Thymus (tissue), 11 donors: ENCODE results near the gene SPHK2. TPM values are rescaled to one million over a fixed set of nuclear protein-coding genes. Genes with fewer than 3 reads are reported as not detected.
"Not testable (repeated sequence)": the region's sequence is repeated elsewhere in the genome, so short reads cannot be mapped to it uniquely, and the experiment has no call there.

Experiments
- DNase-seq, 9 donors: peaks; one replicate each; pipeline ENCODE4 v3.0.0-alpha.2; 2013; ENCODE audit warnings: low spot score in 9 of 9, low read depth in 6 of 9, missing footprints in 1 of 9
- H3K27ac ChIP-seq, 2 donors: one replicate each; pipeline ENCODE4 v1.5.1; 2013; ENCODE audit warnings: control low read depth in 1 of 2, low read depth in 1 of 2, low read length in 1 of 2, mild to moderate bottlenecking in 1 of 2, moderate library complexity in 1 of 2
- H3K27me3 ChIP-seq, 2 donors: one replicate each; pipeline ENCODE4 v1.5.1; 2013; ENCODE audit warnings: low read length in 1 of 2; ENCODE audit not compliant: control insufficient read depth in 2 of 2, insufficient read depth in 1 of 2
- H3K36me3 ChIP-seq, 2 donors: one replicate each; pipeline ENCODE4 v1.5.1; 2013; ENCODE audit warnings: low read length in 1 of 2, mild to moderate bottlenecking in 1 of 2, moderate library complexity in 1 of 2; ENCODE audit not compliant: control insufficient read depth in 2 of 2, insufficient read depth in 2 of 2
- H3K4me1 ChIP-seq, 2 donors: one replicate each; pipeline ENCODE4 v1.5.1; 2013; ENCODE audit warnings: low read length in 2 of 2; ENCODE audit not compliant: control insufficient read depth in 2 of 2, insufficient read depth in 2 of 2
- H3K4me3 ChIP-seq, 2 donors: one replicate each; pipeline ENCODE4 v1.5.1; 2013; ENCODE audit warnings: low read length in 2 of 2, control low read depth in 1 of 2, mild to moderate bottlenecking in 1 of 2
- H3K9me3 ChIP-seq, 2 donors: one replicate each; pipeline ENCODE4 v1.5.1; 2013; ENCODE audit warnings: low read length in 1 of 2, mild to moderate bottlenecking in 1 of 2; ENCODE audit not compliant: control insufficient read depth in 2 of 2, insufficient read depth in 1 of 2
- WGBS: extraction: QIAGEN DNeasy Blood & Tissue Kit; methylation state at CpG from one replicate; pipeline ENCODE4 v1.1.7; 2013; 5-methylcytosine and 5-hydroxymethylcytosine counted together
- polyA plus RNA-seq: library from polyadenylated mRNA; stranded (reverse); fragments of 200-250 nt; gene quantifications from one replicate; pipeline ENCODE4 v1.2.3, GENCODE V29; 2013
- total RNA-seq: library from RNA; stranded (reverse); fragments of 120-200 nt; gene quantifications from one replicate; pipeline ENCODE4 v1.2.4, GENCODE V29; 2013
- donor health status: healthy.

The SPHK2 gene
- total and polyA plus RNA-seq, 2 donors, result 4.6 to 13.4 TPM

DNA sequence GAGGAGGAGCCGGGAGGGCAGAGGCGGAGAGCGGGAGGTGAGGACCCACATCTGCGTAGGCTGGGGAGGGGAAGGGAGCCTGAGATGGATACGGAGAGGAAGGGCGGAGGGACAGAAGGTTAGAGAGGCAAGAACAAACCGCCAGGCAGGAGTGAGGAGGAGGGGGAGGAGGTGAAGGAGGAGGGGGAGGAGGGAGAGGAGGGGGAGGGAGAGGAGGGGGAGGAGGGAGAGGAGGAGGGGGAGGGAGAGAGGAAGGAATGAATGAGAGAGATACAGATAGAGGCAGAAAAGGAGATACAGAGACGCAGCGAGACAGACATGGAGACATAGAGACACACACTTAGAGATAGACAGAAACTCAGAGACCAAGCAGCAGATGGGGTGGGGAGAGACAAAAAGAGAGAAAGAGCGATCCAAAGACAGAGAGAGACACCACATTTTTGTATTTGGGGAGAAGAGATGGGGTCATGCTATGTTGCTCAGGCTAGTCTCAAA lies 27.5 kb downstream of the SPHK2 start:
- DNase-seq, result peak in 1 of 9 donors; percentile 43
- Histone ChIP-seq H3K4me1 (peaks cover 24 to 54% of the 10 kb centered on the region in 2 donors), H3K27me3 (peaks cover 0 to 11% of the 10 kb centered on the region in 2 donors), H3K9me3 (no peaks in the 10 kb centered on the region), H3K36me3 (no peaks in the 10 kb centered on the region), H3K4me3 (peak overlapping the region; percentile 55 to 65), H3K27ac (peak overlapping the region; percentile 76 to 90)
- WGBS, result 14% methylated on average over 7 of the region's 10 CpGs

- H3K36me3 ChIP-seq, result no peaks in the 10 kb centered on the region
- peaks cover 25 to 57% of the 10 kb centered on the region in 2 donors for H3K4me1 ChIP-seq
- H3K27ac ChIP-seq, result peak overlapping the region; percentile 18 to 44
- H3K9me3 ChIP-seq, result no peaks in the 10 kb centered on the region
- peaks cover 0 to 11% of the 10 kb centered on the region in 2 donors for H3K27me3 ChIP-seq
- no peak for DNase-seq
- H3K4me3 ChIP-seq, result no peak overlapping the region
- 72% methylated on average over 2 of the region's 2 CpGs for WGBS
These were observed 28.8 kb downstream of the SPHK2 start for GRCh38 chr19:48648134-48648533.

DNA sequence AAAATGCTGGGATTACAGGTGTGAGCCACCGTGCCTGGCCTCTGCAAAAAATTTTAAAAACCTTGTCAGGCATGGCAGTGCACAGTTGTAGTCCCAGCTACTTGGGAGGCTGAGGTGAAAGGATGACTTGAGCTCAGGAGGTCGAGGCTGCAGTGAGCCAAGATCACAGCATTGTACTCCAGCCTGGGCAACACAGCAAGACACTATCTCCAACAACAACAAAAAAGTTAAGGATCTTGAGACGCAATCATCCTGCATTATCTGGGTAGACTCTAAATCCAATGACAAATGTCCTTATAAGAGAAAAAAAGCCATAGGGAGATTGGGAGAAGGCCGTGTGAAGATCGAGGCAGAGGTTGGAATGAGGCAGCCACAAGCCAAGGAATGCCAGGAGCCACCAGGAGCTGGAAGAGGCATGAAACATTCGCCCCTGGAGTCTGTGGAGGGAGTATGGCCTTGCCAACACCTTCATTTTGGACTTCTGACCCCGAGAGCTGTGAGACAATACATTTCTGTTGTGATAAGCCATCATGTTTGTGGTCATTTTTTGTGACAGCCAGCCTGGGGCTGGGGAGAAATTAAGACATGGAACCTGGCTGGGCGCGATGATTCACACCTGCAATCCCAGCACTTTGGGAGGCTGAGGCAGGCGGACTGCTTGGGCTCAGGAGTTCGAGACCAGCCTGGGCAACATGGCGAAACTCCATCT lies 31.8 kb downstream of the SPHK2 start:
- WGBS, result 98% methylated on average over 12 of the region's 12 CpGs
- H3K27me3 ChIP-seq, result peaks cover 0 to under 1% of the 10 kb centered on the region in 2 donors
- no peak for DNase-seq

DNA sequence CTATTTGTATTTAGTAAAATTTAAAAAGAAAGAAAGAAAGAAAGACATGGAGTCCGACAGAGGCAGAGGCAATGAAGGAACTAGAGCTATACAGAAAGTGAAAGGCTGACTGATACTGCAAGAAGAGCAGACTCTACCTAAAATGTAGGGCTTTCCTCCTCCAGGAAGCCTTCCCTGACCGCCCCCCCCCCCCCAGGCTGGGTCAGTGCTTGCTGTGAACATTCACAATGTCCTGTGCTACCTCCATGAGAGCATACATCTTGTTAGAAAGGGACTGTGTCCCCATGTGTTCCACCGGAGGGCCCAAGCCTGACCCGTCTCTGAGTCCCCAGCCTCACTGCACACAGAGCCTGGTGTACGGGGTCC lies 32.4 kb downstream of the SPHK2 start:
- Histone ChIP-seq H3K27me3 (no peaks in the 10 kb centered on the region), H3K4me3 (no peak overlapping the region), H3K27ac (no peak overlapping the region), H3K36me3 (no peaks in the 10 kb centered on the region), H3K4me1 (peaks cover 30 to 43% of the 10 kb centered on the region in 2 donors), H3K9me3 (no peaks in the 10 kb centered on the region)
- no peak for DNase-seq
- WGBS, result 88% methylated on average over 5 of the region's 5 CpGs

More for the DNA sequence above, 31.8 kb downstream of the SPHK2 start:
- H3K27ac ChIP-seq, result no peak overlapping the region
- peaks cover 30 to 45% of the 10 kb centered on the region in 2 donors for H3K4me1 ChIP-seq
- no peaks in the 10 kb centered on the region for H3K36me3 ChIP-seq
- H3K4me3 ChIP-seq, result no peak overlapping the region
- H3K9me3 ChIP-seq, result no peaks in the 10 kb centered on the region

GRCh38 chr19:48654299-48655059 lies 35.2 kb downstream of the SPHK2 start:
- no peaks in the 10 kb centered on the region for H3K36me3 ChIP-seq
- H3K27me3 ChIP-seq, result peaks cover 0 to 6% of the 10 kb centered on the region in 2 donors
- H3K4me1 ChIP-seq, result peaks cover 16% of the 10 kb centered on the region in 2 donors
- peak in 1 of 9 donors; percentile 50 for DNase-seq
- WGBS, result 19% methylated on average over 11 of the region's 11 CpGs
- no peaks in the 10 kb centered on the region for H3K9me3 ChIP-seq
- H3K27ac ChIP-seq, result peak overlapping the region; percentile 21 to 68
- no peak overlapping the region for H3K4me3 ChIP-seq

GRCh38 chr19:48656840-48657474 lies 37.7 kb downstream of the SPHK2 start:
- Histone ChIP-seq H3K27me3 (peaks cover 0 to 6% of the 10 kb centered on the region in 2 donors), H3K27ac (no peak overlapping the region), H3K4me1 (peaks cover 22 to 24% of the 10 kb centered on the region in 2 donors), H3K9me3 (peaks cover 0 to 6% of the 10 kb centered on the region in 2 donors), H3K4me3 (no peak overlapping the region), H3K36me3 (no peaks in the 10 kb centered on the region)
- 84% methylated on average over 16 of the region's 16 CpGs for WGBS
- DNase-seq, result no peak

DNA sequence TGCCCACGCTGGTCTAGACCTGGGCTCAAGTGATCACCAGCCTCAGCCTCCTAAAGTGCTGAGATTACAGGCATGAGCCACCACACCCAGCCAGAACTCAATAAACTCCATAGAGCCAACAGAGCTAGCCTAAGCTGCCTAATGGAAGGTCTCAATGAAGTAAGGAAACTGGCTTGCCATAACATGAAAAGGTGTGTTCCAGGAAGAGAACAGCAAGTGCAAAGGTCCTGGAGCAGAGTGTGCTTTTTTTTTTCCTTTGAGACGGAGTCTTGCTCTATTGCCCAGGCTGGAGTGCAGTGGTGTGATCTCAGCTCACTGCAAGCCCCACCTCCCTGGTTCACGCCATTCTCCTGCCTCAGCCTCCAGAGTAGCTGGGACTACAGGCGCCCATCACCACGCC lies 38.5 kb downstream of the SPHK2 start:
- WGBS, result 96% methylated on average over 5 of the region's 5 CpGs
- not testable (repeated sequence) for DNase-seq, H3K27me3 ChIP-seq, H3K4me3 ChIP-seq, H3K27ac ChIP-seq, H3K36me3 ChIP-seq, H3K9me3 ChIP-seq
- H3K4me1 ChIP-seq, result peaks cover 22 to 24% of the 10 kb centered on the region in 2 donors

GRCh38 chr19:48658483-48658882 lies 39.2 kb downstream of the SPHK2 start:
- WGBS, result 98% methylated on average over 6 of the region's 6 CpGs
- H3K4me1 ChIP-seq, result peaks cover 17 to 21% of the 10 kb centered on the region in 2 donors
- H3K4me3 ChIP-seq, result no peak overlapping the region
- peaks cover 0 to 6% of the 10 kb centered on the region in 2 donors for H3K27me3 ChIP-seq
- peaks cover 0 to 6% of the 10 kb centered on the region in 2 donors for H3K9me3 ChIP-seq
- no peaks in the 10 kb centered on the region for H3K36me3 ChIP-seq
- H3K27ac ChIP-seq, result no peak overlapping the region
- DNase-seq, result no peak
